WTC11 (cell line): Measurements from ENCODE around the gene PLIN4. TPM values are rescaled to one million over a fixed set of nuclear protein-coding genes. Genes with fewer than 3 reads are reported as not detected.

Source experiments
- ATAC-seq: fragments of 200-7000 bp; cut with Tn5 transposase; 2 replicates; pipeline ENCODE4 v1.10.0; 2021; ENCODE audit warnings: mild to moderate bottlenecking, moderate library complexity
- CTCF ChIA-PET: fragments of 300-600 bp; sonication (Branson Sonifier 250); formaldehyde crosslinking; loops from one replicate; lab custom pipeline; 2021; ENCODE audit warnings: antibody characterized with exemption; lab: Charles Lee
- POLR2A ChIA-PET: fragments of 350-600 bp; sonication (Branson Sonifier 250); formaldehyde crosslinking; loops from one replicate; lab custom pipeline; 2021; ENCODE audit warnings: antibody characterized with exemption; lab: Charles Lee
- DNase-seq: peaks from one replicate; pipeline ENCODE4 v3.0.0; 2021; ENCODE audit warnings: low spot score
- H3K27ac Mint-ChIP-seq: 2 replicates; pipeline ENCODE4 v1.8.0; 2021; ENCODE audit warnings: mixed read lengths
- H3K27me3 Mint-ChIP-seq: 2 replicates; pipeline ENCODE4 v1.8.0; 2021; ENCODE audit warnings: low read depth, mild to moderate bottlenecking, moderate library complexity, mixed read lengths
- H3K36me3 Mint-ChIP-seq: 2 replicates; pipeline ENCODE4 v1.8.0; 2021; ENCODE audit warnings: mixed read lengths
- H3K4me1 Mint-ChIP-seq: 2 replicates; pipeline ENCODE4 v1.8.0; 2022; ENCODE audit warnings: mixed read lengths
- H3K4me3 Mint-ChIP-seq: 2 replicates; pipeline ENCODE4 v1.8.0; 2021; ENCODE audit warnings: mild to moderate bottlenecking, moderate library complexity, mixed read lengths
- H3K9me3 Mint-ChIP-seq: 2 replicates; pipeline ENCODE4 v1.8.0; 2021; ENCODE audit warnings: mixed read lengths
- AR ChIP-seq: fragments of 250-450 bp; sonication (Bioruptor Pico); IDR thresholded peaks from 2 replicates; pipeline ENCODE4 v1.9.0; 2021; ENCODE audit warnings: mild to moderate bottlenecking
- ATF2 ChIP-seq: sonication (generic); formaldehyde crosslinking; IDR thresholded peaks from 2 replicates; pipeline ENCODE4 v1.8.1; 2022; ENCODE audit warnings: low read depth, missing genetic modification reagents, borderline replicate concordance
- E2F5 ChIP-seq: sonication (generic); formaldehyde crosslinking; IDR thresholded peaks from 2 replicates; pipeline ENCODE4 v1.8.1; 2022; ENCODE audit warnings: mild to moderate bottlenecking, moderate library complexity, missing genetic modification reagents
- ERG ChIP-seq: fragments of 250-450 bp; sonication (Bioruptor Pico); IDR thresholded peaks from 2 replicates; pipeline ENCODE4 v1.8.0; 2021; ENCODE audit warnings: mild to moderate bottlenecking
- FOXJ3 ChIP-seq: sonication (generic); formaldehyde crosslinking; IDR thresholded peaks from 2 replicates; pipeline ENCODE4 v1.9.0; 2021; ENCODE audit warnings: missing genetic modification reagents, mild to moderate bottlenecking, borderline replicate concordance
- GABPB1 ChIP-seq: sonication (generic); formaldehyde crosslinking; IDR thresholded peaks from 2 replicates; pipeline ENCODE4 v1.8.1; 2023; ENCODE audit warnings: mild to moderate bottlenecking, missing genetic modification reagents
- GRHL2 ChIP-seq: fragments of 250-450 bp; sonication (Bioruptor Pico); IDR thresholded peaks from 2 replicates; pipeline ENCODE4 v1.8.0; 2022; ENCODE audit warnings: mild to moderate bottlenecking, moderate library complexity; ENCODE audit not compliant: insufficient replicate concordance, severe bottlenecking
- GTF2I ChIP-seq: fragments of 250-450 bp; sonication (Bioruptor Pico); conservative IDR thresholded peaks from 2 replicates; pipeline ENCODE4 v1.4.0; 2021; ENCODE audit warnings: mild to moderate bottlenecking
- HMGXB4 ChIP-seq: sonication (generic); formaldehyde crosslinking; IDR thresholded peaks from 2 replicates; pipeline ENCODE4 v1.8.1; 2023; ENCODE audit warnings: mild to moderate bottlenecking, moderate library complexity, missing genetic modification reagents
- IRF2 ChIP-seq: sonication (generic); formaldehyde crosslinking; IDR thresholded peaks from 2 replicates; pipeline ENCODE4 v1.8.0; 2022; ENCODE audit warnings: low read depth, missing genetic modification reagents, borderline replicate concordance
- JAZF1 ChIP-seq: fragments of 250-450 bp; sonication (Bioruptor Pico); IDR thresholded peaks from 2 replicates; pipeline ENCODE4 v1.9.0; 2021; ENCODE audit warnings: moderate library complexity, mild to moderate bottlenecking, inconsistent platforms
- MAX ChIP-seq: sonication (generic); formaldehyde crosslinking; IDR thresholded peaks from 2 replicates; pipeline ENCODE4 v1.8.0; 2022; ENCODE audit warnings: mild to moderate bottlenecking, missing genetic modification reagents
- MXD4 ChIP-seq: fragments of 250-450 bp; sonication (Bioruptor Pico); IDR thresholded peaks from 2 replicates; pipeline ENCODE4 v1.8.0; 2021; ENCODE audit warnings: mild to moderate bottlenecking, moderate library complexity, borderline replicate concordance
- RELA ChIP-seq: sonication (generic); formaldehyde crosslinking; IDR thresholded peaks from 2 replicates; pipeline ENCODE4 v1.8.1; 2022; ENCODE audit warnings: missing genetic modification reagents, mild to moderate bottlenecking, borderline replicate concordance
- TEAD4 ChIP-seq: sonication (generic); formaldehyde crosslinking; IDR thresholded peaks from 2 replicates; pipeline ENCODE4 v1.8.0; 2022; ENCODE audit warnings: mild to moderate bottlenecking, missing genetic modification reagents
- ZBTB43 ChIP-seq: sonication (generic); formaldehyde crosslinking; IDR thresholded peaks from 2 replicates; pipeline ENCODE4 v1.8.1; 2023; ENCODE audit warnings: mild to moderate bottlenecking, missing genetic modification reagents
- ZNF121 ChIP-seq: sonication (generic); formaldehyde crosslinking; IDR thresholded peaks from 2 replicates; pipeline ENCODE4 v1.8.0; 2023; ENCODE audit warnings: missing genetic modification reagents
- ZNF263 ChIP-seq: sonication (generic); formaldehyde crosslinking; IDR thresholded peaks from 2 replicates; pipeline ENCODE4 v1.8.1; 2022; ENCODE audit warnings: low read depth, mild to moderate bottlenecking, moderate library complexity, missing genetic modification reagents
- ZNF317 ChIP-seq: sonication (generic); formaldehyde crosslinking; IDR thresholded peaks from 2 replicates; pipeline ENCODE4 v1.8.1; 2023; ENCODE audit warnings: low read depth, mild to moderate bottlenecking, moderate library complexity, missing genetic modification reagents, borderline replicate concordance
- ZNF396 ChIP-seq: fragments of 250-450 bp; sonication (Bioruptor Pico); IDR thresholded peaks from 2 replicates; pipeline ENCODE4 v1.8.0; 2021; ENCODE audit warnings: mild to moderate bottlenecking, moderate library complexity, borderline replicate concordance
- ZNF425 ChIP-seq: fragments of 250-450 bp; sonication (Bioruptor Pico); conservative IDR thresholded peaks from 2 replicates; pipeline ENCODE4 v1.9.0; 2021; ENCODE audit warnings: mild to moderate bottlenecking
- total RNA-seq: library from RNA; stranded (reverse); gene quantifications from 3 replicates; pipeline ENCODE4 v1.2.3, GENCODE V29; 2021

PLIN4 gene
- total RNA-seq, 1 experiment from 2014 or later, result 0.35 TPM

- TF ChIP-seq ATF2, result no peak
- no peak for TF ChIP-seq GRHL2 (CRISPR knock-in tag)
- TF ChIP-seq E2F5, result no peak
- no peak for TF ChIP-seq TEAD4 (CRISPR knock-in tag)
Measured at GRCh38 chr19:4497770-4498389, 20.4 kb downstream of the PLIN4 start (continued).

- Mint-ChIP-seq H3K9me3 (no peaks in the 10 kb centered on the region), H3K27me3 (no peaks in the 10 kb centered on the region), H3K36me3 (peaks cover 11% of the 10 kb centered on the region), H3K27ac (no peak overlapping the region), H3K4me3 (no peak overlapping the region), H3K4me1 (no peaks in the 10 kb centered on the region)
- ATAC-seq, result no peak
- DNase-seq, result no peak
- POLR2A ChIA-PET, result no interaction called here
- CTCF ChIA-PET, result no interaction called here
- TF ChIP-seq ZNF317 (no peak), HMGXB4 (CRISPR knock-in tag) (no peak), GABPB1 (no peak), ZNF396 (CRISPR knock-in tag) (no peak), MAX (no peak), FOXJ3 (no peak), GTF2I (CRISPR knock-in tag) (no peak), E2F5 (no peak), JAZF1 (CRISPR knock-in tag) (no peak), MXD4 (CRISPR knock-in tag) (no peak), ERG (CRISPR knock-in tag) (no peak), ZBTB43 (CRISPR knock-in tag) (no peak), ZNF121 (CRISPR knock-in tag) (no peak), ZNF425 (no peak), AR (CRISPR knock-in tag) (no peak), RELA (CRISPR knock-in tag) (no peak), IRF2 (CRISPR knock-in tag) (no peak), ZNF263 (CRISPR knock-in tag) (no peak)
Measured at GRCh38 chr19:4496304-4496703, 22.0 kb downstream of the PLIN4 start.
